ENCODE data around the gene MAP3K12. TPM values are rescaled to one million over a fixed set of nuclear protein-coding genes. Genes with fewer than 3 reads are reported as not detected.

Gene MAP3K12
- total RNA-seq, 1 experiment from 2014 or later: 11.6 TPM

DNA sequence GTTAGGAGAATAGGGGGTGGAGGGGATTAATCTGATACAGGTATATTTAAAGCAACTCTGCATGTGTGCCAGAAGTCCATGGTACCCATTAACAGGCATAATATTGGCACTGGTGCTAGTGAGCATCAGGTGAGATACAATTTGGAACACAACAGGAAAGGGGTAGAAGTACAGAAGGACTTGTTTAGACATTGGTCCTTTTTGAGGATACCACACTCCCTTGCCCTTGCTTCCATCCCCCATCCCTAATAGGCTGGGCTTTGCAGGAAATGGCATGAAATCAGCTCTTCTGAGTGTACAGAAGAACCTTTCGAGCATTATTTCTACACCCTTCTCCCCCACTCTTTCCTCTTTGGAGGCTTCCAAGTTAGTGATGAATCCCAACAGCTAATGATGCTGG lies 31.0 kb downstream of the MAP3K12 start:
- H3K36me3 ChIP-seq (ENCODE audit: insufficient read depth, low read length, poor library complexity, severe bottlenecking): peaks cover 97% of the 10 kb centered on the region
- TSS peak; percentile 10 for BruUV-seq (replicated peaks)
- POLR2A ChIA-PET (ENCODE audit: low non-redundant PET): no interaction called here

GRCh38 chr12:53467880-53468279 lies 31.4 kb downstream of the MAP3K12 start:
- CTCF ChIA-PET: no interaction called here
- Histone ChIP-seq H3K27me3 (replicated peaks; ENCODE audit: insufficient read depth, low read depth, low read length, poor library complexity) (no peaks in the 10 kb centered on the region), H3K4me3 (ENCODE audit: low read depth, low read length, poor library complexity, severe bottlenecking) (no peak overlapping the region), H3K4me1 (ENCODE audit: insufficient read depth, low read length, poor library complexity, severe bottlenecking) (no peaks in the 10 kb centered on the region), H3K27ac (ENCODE audit: low read depth, low read length, poor library complexity, severe bottlenecking) (no peak overlapping the region), H3K9me3 (ENCODE audit: low read depth, low read length, poor library complexity, severe bottlenecking) (no peaks in the 10 kb centered on the region), H3K36me3 (ENCODE audit: insufficient read depth, low read length, poor library complexity, severe bottlenecking) (peaks cover 98% of the 10 kb centered on the region)
- no TSS peak for BruUV-seq (replicated peaks)
- no peak for DNase-seq (ENCODE audit: low spot score)
- POLR2A ChIA-PET (ENCODE audit: low non-redundant PET): no interaction called here
- intact Hi-C loops (cut with micrococcal nuclease; ENCODE audit: unreplicated experiment): no loop called here
- TF ChIP-seq, protein P1, sequence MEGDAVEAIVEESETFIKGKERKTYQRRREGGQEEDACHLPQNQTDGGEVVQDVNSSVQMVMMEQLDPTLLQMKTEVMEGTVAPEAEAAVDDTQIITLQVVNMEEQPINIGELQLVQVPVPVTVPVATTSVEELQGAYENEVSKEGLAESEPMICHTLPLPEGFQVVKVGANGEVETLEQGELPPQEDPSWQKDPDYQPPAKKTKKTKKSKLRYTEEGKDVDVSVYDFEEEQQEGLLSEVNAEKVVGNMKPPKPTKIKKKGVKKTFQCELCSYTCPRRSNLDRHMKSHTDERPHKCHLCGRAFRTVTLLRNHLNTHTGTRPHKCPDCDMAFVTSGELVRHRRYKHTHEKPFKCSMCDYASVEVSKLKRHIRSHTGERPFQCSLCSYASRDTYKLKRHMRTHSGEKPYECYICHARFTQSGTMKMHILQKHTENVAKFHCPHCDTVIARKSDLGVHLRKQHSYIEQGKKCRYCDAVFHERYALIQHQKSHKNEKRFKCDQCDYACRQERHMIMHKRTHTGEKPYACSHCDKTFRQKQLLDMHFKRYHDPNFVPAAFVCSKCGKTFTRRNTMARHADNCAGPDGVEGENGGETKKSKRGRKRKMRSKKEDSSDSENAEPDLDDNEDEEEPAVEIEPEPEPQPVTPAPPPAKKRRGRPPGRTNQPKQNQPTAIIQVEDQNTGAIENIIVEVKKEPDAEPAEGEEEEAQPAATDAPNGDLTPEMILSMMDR (conservative IDR thresholded peaks at IDR 0.05; ENCODE audit: low read depth, low read length): no peak
- no peak for TF ChIP-seq EZH2 (IDR thresholded peaks at IDR 0.05; ENCODE audit: borderline replicate concordance, low read depth, low read length, poor library complexity, severe bottlenecking)

More for the DNA sequence above, 31.0 kb downstream of the MAP3K12 start:
- TF ChIP-seq, protein P1 (conservative IDR thresholded peaks at IDR 0.05; ENCODE audit: low read depth, low read length): no peak
- no peak for TF ChIP-seq EZH2 (IDR thresholded peaks at IDR 0.05; ENCODE audit: borderline replicate concordance, low read depth, low read length, poor library complexity, severe bottlenecking)
- no peak overlapping the region for H3K27ac ChIP-seq (ENCODE audit: low read depth, low read length, poor library complexity, severe bottlenecking)
- no peak overlapping the region for H3K4me3 ChIP-seq (ENCODE audit: low read depth, low read length, poor library complexity, severe bottlenecking)
- no peaks in the 10 kb centered on the region for H3K4me1 ChIP-seq (ENCODE audit: insufficient read depth, low read length, poor library complexity, severe bottlenecking)
- DNase-seq (ENCODE audit: low spot score): no peak
- no peaks in the 10 kb centered on the region for H3K27me3 ChIP-seq (replicated peaks; ENCODE audit: insufficient read depth, low read depth, low read length, poor library complexity)
- intact Hi-C loops (cut with micrococcal nuclease; ENCODE audit: unreplicated experiment): no loop called here
- CTCF ChIA-PET: no interaction called here
- no peaks in the 10 kb centered on the region for H3K9me3 ChIP-seq (ENCODE audit: low read depth, low read length, poor library complexity, severe bottlenecking)

DNA sequence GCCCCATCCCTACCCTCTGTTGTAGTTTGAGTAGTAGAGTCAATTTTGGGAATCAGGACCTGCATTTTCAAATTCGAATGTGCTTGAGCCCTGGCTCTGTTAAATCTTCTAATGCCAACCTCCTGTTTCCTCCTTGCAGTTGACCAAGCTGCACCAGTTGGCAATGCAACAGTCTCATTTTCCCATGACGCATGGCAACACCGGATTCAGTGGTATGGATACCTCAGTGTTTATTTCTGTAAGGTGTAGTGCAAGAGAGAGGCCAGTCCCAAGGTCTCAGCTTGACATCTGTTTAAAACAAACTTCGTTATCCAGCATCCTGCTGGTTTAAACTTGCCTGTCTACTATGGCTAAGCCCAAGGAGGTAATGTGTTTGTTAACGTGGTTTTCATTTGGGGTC lies 32.2 kb downstream of the MAP3K12 start:
- no peak for DNase-seq (ENCODE audit: low spot score)
- intact Hi-C loops (cut with micrococcal nuclease; ENCODE audit: unreplicated experiment): no loop called here
- no peaks in the 10 kb centered on the region for H3K9me3 ChIP-seq (ENCODE audit: low read depth, low read length, poor library complexity, severe bottlenecking)
- TF ChIP-seq EZH2 (IDR thresholded peaks at IDR 0.05; ENCODE audit: borderline replicate concordance, low read depth, low read length, poor library complexity, severe bottlenecking): no peak
- TF ChIP-seq, protein P1 (conservative IDR thresholded peaks at IDR 0.05; ENCODE audit: low read depth, low read length): no peak
- peaks cover 98% of the 10 kb centered on the region for H3K36me3 ChIP-seq (ENCODE audit: insufficient read depth, low read length, poor library complexity, severe bottlenecking)
- ChIA-PET CTCF (no interaction called here), POLR2A (ENCODE audit: low non-redundant PET) (no interaction called here)
- H3K27ac ChIP-seq (ENCODE audit: low read depth, low read length, poor library complexity, severe bottlenecking): no peak overlapping the region
- H3K27me3 ChIP-seq (replicated peaks; ENCODE audit: insufficient read depth, low read depth, low read length, poor library complexity): no peaks in the 10 kb centered on the region
- no TSS peak for BruUV-seq (replicated peaks)
- no peaks in the 10 kb centered on the region for H3K4me1 ChIP-seq (ENCODE audit: insufficient read depth, low read length, poor library complexity, severe bottlenecking)
- no peak overlapping the region for H3K4me3 ChIP-seq (ENCODE audit: low read depth, low read length, poor library complexity, severe bottlenecking)

All from A673 (cell line).